NB4 (cell line): ENCODE results near the gene TGFB3.

ENCODE experiments used
- DNase-seq: peaks from one replicate; pipeline ENCODE4 v3.0.0; 2010; ENCODE audit warnings: low read depth
- H3K4me3 ChIP-seq: one replicate; pipeline ENCODE4 v1.5.1; 2011; ENCODE audit warnings: mild to moderate bottlenecking, low read depth, low read length, moderate library complexity
- CTCF ChIP-seq: IDR thresholded peaks from one replicate; pipeline ENCODE4 v1.5.1; 2012; ENCODE audit warnings: low read depth, low read length
- MAX ChIP-seq: IDR thresholded peaks from 2 replicates; pipeline ENCODE4 v1.6.1; 2011; ENCODE audit warnings: low read depth, low read length
- MYC ChIP-seq: IDR thresholded peaks from 2 replicates; pipeline ENCODE4 v1.6.1; 2011; ENCODE audit warnings: low read depth, low read length
- POLR2A ChIP-seq: IDR thresholded peaks from 2 replicates; pipeline ENCODE4 v1.6.1; 2011; ENCODE audit warnings: mild to moderate bottlenecking; ENCODE audit not compliant: insufficient read length; ENCODE audit errors: extremely low read depth

The TGFB3 gene

GRCh38 chr14:75991753-75992152 lies 10.0 kb upstream of the TGFB3 start:
- no peak for DNase-seq
- no peak for TF ChIP-seq MAX
- no peak for TF ChIP-seq CTCF
- no peak for TF ChIP-seq POLR2A
- no peak for TF ChIP-seq MYC
- H3K4me3 ChIP-seq: no peak overlapping the region

- no peak for DNase-seq
- TF ChIP-seq CTCF (no peak), MYC (no peak), POLR2A (no peak), MAX (no peak)
- H3K4me3 ChIP-seq: no peak overlapping the region
Observed at GRCh38 chr14:75990297-75990696, 8.5 kb upstream of the TGFB3 start.

- no peak overlapping the region for H3K4me3 ChIP-seq
- no peak for DNase-seq
- no peak for TF ChIP-seq MYC
Observed at GRCh38 chr14:75989134-75989533, 7.3 kb upstream of the TGFB3 start.

GRCh38 chr14:75987201-75987970 lies 5.6 kb upstream of the TGFB3 start:
- TF ChIP-seq CTCF (no peak), POLR2A (no peak), MAX (no peak), MYC (no peak)
- DNase-seq: peak; percentile 53
- H3K4me3 ChIP-seq: no peak overlapping the region

- H3K4me3 ChIP-seq: peak overlapping the region; percentile 63
- TF ChIP-seq CTCF: no peak
- TF ChIP-seq MYC: no peak
- no peak for TF ChIP-seq POLR2A
- TF ChIP-seq MAX: no peak
Observed at GRCh38 chr14:75986439-75986765, 4.6 kb upstream of the TGFB3 start.

GRCh38 chr14:75985618-75986438 lies 4.0 kb upstream of the TGFB3 start, which contains the start of gene IFT43:
Gene IFT43 (plus strand): TSS chr14:75985763. CDS start chr14:75985787, 24 bp downstream.
- DNase-seq: peak; percentile 75
- H3K4me3 ChIP-seq: peak within 1 kb of the TSS; percentile 63
- TF ChIP-seq POLR2A: no peak
- TF ChIP-seq MYC: no peak
- TF ChIP-seq MAX: no peak
- TF ChIP-seq CTCF: no peak

More at GRCh38 chr14:75986439-75986765, 4.6 kb upstream of the TGFB3 start:
- no peak for DNase-seq
